GM21529 (cell line): ENCODE measurements around the gene NRBF2.
A peak's percentile ranks its signal among the peaks of the same experiment; 100 is the strongest.

ENCODE experiments used
- ATAC-seq: cut with Tn5 transposase; IDR thresholded peaks from one replicate; pipeline ENCODE4 v1.9.1; 2021; ENCODE audit not compliant: unreplicated experiment

The NRBF2 gene

DNA sequence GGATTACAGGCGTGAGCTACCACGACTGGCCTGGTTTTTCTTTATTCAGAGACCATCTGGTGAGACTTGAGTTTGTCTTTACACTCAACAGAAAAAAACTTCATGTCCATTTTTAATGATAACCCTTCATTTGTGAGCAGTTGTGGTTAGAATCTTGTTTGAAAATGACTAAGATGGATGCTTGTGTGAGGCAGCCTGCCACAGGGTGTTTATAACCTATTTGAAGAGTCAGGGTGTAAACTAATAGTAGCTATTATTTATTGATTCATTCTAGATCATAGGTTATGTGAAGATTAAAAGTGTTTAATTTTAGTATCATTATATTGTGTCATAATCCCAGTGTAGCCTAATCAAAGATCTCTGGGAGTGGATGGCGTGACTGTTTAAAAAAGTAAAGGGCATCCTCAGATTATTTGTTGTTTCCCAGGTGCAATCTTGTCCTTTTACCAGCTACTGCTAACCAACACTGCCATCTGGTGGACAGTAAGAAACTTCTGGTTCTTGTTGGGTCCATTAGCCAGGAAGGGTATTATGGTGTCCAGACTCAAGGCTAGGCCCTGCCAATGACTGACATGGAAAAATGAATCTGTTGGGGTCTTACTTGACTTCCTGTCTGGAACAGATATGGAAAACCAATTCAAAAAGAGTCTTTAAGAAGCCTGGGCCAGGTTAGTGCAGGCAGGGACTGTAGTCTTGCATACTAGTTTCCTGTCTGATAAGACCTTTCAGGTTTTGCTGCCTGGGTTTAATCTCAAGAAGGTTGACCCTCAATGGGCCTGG, 24.9 kb downstream of the NRBF2 start:
- peak; percentile 73 for ATAC-seq

- no peak for ATAC-seq
Observed at GRCh38 chr10:63161592-63161991, 28.5 kb downstream of the NRBF2 start.

GRCh38 chr10:63164166-63164623, 31.1 kb downstream of the NRBF2 start:
- ATAC-seq: no peak

GRCh38 chr10:63165249-63165648, 32.1 kb downstream of the NRBF2 start:
- ATAC-seq: no peak

- ATAC-seq: peak; percentile 57
Observed at GRCh38 chr10:63166742-63167258, 33.7 kb downstream of the NRBF2 start.

GRCh38 chr10:63168821-63169462, 35.8 kb downstream of the NRBF2 start:
- no peak for ATAC-seq

DNA sequence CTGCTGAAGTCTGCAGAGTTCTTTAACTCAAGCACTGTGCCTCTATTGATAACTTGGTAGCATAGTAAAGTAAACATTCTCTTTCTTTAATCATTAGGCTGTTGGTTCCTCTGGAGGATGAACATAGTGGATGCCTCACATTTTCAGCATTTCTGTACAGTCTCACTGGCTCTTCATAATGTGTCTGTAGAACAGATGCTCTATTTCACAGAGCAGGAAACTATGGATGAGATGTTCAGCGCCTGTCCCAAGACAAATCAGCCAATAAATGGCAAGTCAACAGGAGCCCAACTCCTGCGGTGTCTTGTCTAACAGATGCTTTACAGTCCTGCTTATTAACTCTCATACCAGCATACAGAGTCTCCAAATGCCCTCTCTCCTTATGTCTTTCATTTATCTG, 36.5 kb downstream of the NRBF2 start:
- no peak for ATAC-seq

DNA sequence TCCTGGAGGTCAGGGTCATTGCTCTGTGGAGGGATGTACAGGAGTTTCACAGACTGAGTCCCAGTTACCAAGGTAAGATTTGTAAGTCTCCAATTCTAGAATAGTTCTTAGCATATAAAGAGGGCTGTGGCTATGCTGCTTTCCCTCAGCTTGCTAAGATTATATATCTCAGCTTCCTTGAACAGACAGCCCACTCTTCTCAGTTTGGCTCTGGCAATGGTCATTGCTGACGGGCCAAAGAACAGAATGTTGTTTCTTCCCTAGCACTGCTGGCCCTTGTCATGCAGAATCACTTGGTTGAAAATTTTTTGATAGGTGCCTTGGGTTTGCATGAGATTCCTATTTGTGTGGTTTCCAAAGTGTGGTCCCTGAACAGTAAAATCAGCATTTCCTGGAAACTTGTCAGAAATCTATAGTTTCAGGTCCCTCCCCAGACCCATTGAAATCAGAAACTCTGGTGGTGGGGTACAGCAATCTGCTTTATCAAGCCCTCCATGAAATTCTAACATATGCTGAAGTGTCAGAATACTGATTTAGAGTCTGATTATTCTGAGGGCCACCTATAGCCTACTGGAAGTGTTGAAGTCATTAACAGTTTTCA, 38.2 kb downstream of the NRBF2 start:
- ATAC-seq: no peak

GRCh38 chr10:63171926-63172325, 38.8 kb downstream of the NRBF2 start:
- ATAC-seq: no peak

- ATAC-seq: peak; percentile 99
Observed at GRCh38 chr10:63173468-63174232, 40.5 kb downstream of the NRBF2 start.

- ATAC-seq: no peak
Observed at GRCh38 chr10:63175534-63175933, 42.4 kb downstream of the NRBF2 start.

DNA sequence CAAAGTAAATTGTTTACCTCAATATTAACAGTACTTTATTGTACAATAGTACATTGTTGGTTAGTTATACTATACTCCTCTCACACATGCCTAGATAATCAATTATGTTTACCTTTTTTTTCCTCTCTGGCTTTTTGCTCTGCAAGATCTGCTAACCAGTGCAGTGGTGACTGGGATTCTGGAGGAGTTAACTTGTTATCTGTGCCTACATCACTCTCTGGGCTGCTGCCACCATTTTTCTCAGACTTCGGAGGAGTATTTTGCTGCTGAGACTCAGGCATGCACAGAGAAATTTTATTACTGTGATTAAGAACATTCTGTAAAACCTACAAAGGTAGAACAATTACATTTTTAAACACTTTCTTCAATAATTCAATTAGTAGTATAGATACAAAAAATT, 59.7 kb downstream of the NRBF2 start:
- ATAC-seq: no peak

GRCh38 chr10:63197344-63198092, 64.4 kb downstream of the NRBF2 start:
- ATAC-seq: no peak

DNA sequence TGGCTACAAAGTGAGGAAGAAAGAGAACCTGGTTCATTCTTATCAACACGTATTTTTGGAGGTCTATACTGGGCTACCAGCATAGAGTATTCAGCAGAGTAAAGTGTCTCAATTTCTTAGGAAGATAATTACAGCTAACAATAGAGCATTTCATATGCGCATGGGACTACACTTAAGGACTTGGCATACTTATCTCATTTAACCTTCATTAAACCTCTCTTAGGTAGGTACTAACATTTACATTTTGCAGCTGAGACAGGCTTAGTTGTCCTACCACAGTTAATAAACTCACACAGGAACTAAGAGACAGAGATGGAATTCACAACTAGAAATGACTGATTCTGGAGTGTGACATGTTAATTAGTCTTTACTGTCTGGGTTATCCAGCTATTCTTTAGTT, 66.6 kb downstream of the NRBF2 start:
- ATAC-seq: no peak

GRCh38 chr10:63200431-63200830, 67.3 kb downstream of the NRBF2 start:
- ATAC-seq: no peak

DNA sequence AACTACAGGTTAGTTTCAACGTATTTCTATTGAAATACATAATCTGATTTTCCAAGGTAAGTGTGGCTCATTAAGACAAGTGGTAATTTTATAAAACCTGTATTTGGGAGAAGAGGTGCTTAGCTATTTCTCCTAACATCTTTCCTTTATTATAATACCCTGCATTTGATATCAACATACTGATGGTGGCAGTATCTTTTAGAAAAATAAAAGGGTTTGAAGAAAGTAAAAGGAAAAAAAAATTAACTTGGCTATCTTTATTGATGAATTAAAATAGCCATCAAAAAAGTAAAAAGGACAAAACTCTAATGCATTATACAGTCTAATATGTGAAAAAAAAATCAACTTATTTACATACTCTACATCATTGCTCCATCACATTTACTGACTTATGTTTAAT, 68.0 kb downstream of the NRBF2 start:
- ATAC-seq: no peak
